ENCODE data around the gene ST8SIA6.

Gene ST8SIA6

DNA sequence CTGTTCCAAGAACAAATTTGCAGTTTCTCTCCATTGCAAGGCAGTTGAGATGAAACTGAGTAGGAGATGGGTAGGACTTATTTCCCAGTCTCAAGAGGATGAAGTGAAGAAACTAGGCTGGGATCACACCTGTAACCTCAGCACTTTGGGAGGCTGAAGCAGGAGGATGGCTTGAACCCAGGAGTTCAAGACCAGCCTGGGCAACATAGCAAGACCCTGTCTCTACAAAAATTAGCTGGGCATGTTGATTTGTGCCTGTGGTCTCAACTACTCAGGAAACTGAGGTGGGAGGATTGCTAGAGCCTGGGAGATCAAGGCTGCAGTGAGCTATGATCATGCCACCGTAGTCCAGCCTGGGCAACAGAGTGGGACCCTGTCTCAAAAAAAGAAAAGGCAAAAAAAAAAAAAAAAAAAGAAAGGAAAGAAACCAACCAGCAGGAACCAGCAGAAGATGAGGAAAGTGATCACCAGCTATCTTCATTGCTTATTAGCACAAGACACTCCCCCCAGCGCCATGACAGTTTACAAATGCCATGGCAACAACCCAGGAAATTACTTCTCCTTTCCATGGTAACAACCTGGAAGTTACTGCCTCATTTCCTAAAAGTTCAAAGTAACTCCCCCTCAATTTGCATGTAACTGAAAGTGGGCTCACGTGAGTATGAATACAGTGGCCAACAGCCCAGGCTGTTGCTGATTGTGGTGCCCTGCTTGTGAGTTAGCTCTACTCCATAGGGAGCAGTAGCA lies 18.3 kb upstream of the ST8SIA6 start:
- Mint-ChIP-seq H3K36me3 (no peaks in the 10 kb centered on the region), H3K4me3 (no peak overlapping the region), H3K9me3 (no peaks in the 10 kb centered on the region), H3K27ac (no peak overlapping the region), H3K4me1 (peaks cover 6% of the 10 kb centered on the region)
- ATAC-seq (no peak), DNase-seq (ENCODE audit: low spot score in 2 of 2) (no peak)

DNA sequence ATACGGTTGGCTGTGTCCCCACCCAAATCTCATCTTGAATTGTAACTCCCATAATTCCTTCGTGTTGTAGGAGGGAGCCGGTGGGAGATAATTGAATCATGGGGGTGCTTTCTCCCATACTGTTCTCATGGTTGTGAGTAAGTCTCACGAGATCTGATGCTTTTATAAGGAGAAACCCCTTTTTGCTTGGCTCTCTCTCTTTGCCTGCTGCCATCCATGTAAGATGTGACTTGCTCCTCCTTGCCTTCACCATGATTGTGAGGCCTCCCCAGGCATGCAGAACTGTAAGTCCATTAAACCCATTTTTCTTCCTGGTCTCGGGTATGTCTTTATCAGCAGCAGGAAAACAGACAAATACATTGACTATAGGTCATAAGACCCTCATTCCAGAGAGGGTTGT lies 15.9 kb upstream of the ST8SIA6 start:
- no peak for ATAC-seq
- Mint-ChIP-seq H3K4me1 (peaks cover 6% of the 10 kb centered on the region), H3K27ac (no peak overlapping the region), H3K9me3 (no peaks in the 10 kb centered on the region), H3K36me3 (no peaks in the 10 kb centered on the region), H3K4me3 (no peak overlapping the region)
- DNase-seq (ENCODE audit: low spot score in 2 of 2), result no peak

DNA sequence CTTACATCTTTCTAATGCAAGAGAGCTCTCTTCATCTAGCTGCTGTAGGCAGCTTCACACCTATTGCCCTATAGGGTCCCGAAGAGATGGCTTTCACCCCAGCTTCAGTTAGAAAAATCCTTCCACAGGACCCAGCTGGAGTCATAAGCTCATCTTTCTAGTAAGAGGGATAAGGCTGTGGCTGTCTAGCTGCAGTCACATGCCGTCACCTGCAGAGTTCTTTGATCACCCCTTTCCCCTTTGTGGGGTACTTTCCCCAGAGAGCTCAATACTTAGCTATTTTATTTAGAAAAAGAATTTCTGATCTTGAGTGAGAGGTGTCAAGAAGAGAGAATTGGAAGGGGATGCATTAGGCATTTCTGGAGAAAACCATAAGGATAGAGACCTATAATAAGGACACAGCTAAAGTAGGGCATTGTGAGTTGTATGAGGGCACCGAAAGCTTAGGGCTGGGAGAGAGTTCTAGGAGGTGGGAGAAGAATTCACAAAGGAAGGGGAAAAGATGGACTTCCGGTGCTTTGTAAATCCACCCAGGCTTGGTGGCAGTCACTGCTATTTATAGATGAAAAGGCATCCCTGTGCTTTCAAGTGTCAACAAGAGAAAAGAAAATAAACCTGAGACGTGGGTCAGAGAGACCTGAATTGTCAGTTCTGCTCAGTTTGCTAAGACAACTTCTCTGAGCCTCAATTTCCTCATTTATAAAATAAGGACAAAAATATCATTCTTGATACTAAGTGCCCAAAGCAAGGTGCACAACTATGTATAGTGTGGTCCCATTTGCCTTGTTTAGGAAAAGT lies 11.1 kb upstream of the ST8SIA6 start:
- H3K9me3 Mint-ChIP-seq, result no peaks in the 10 kb centered on the region
- ATAC-seq, result no peak
- no peak for DNase-seq (ENCODE audit: low spot score in 2 of 2)
- no peak overlapping the region for H3K4me3 Mint-ChIP-seq
- H3K36me3 Mint-ChIP-seq, result no peaks in the 10 kb centered on the region
- no peak overlapping the region for H3K27ac Mint-ChIP-seq
- H3K4me1 Mint-ChIP-seq, result no peaks in the 10 kb centered on the region

DNA sequence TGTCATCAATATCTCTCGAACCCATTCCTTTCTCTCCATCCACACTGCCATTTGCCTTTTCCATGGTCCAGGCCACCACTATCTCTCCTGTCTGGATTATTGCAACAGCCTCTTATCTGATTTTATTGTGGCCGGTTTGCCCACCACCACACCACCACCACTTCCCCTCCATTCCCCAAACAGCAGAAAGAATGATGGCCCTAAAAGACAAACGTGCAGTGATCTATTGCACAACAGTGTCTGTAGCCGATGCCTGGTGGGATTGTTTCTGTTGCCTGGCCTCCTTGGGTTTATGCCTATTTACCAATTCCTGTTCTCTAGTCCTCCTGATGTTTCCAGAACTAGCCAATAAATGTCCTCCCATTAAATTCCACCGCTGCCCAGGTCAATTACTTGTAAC lies 10.2 kb upstream of the ST8SIA6 start:
- H3K36me3 Mint-ChIP-seq, result no peaks in the 10 kb centered on the region
- ATAC-seq (no peak), DNase-seq (ENCODE audit: low spot score in 2 of 2) (no peak)
- no peak overlapping the region for H3K4me3 Mint-ChIP-seq
- H3K9me3 Mint-ChIP-seq, result no peaks in the 10 kb centered on the region
- H3K4me1 Mint-ChIP-seq, result no peaks in the 10 kb centered on the region
- H3K27ac Mint-ChIP-seq, result no peak overlapping the region

DNA sequence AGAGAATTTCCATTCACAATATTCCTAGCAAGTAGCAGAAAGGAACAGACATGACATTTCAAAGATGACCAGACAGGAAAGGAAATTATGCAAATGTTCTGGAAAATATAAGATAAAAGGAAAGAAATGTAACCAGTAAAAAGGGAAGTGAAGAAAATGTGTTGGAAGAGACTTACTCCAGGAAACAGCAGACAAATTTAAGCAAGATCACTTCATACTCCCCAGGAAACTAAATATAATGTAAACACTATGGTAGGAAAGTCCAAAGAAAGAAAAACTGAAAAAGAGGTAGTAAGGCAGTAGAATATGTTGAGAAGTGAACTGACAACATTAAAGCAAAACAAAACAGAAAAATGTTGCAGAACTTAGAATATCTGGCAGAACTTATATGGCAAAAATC lies 6.4 kb upstream of the ST8SIA6 start:
- Mint-ChIP-seq H3K36me3 (no peaks in the 10 kb centered on the region), H3K4me3 (no peak overlapping the region), H3K27ac (no peak overlapping the region), H3K9me3 (no peaks in the 10 kb centered on the region), H3K4me1 (no peaks in the 10 kb centered on the region)
- ATAC-seq, result no peak
- DNase-seq (ENCODE audit: low spot score in 2 of 2), result no peak

DNA sequence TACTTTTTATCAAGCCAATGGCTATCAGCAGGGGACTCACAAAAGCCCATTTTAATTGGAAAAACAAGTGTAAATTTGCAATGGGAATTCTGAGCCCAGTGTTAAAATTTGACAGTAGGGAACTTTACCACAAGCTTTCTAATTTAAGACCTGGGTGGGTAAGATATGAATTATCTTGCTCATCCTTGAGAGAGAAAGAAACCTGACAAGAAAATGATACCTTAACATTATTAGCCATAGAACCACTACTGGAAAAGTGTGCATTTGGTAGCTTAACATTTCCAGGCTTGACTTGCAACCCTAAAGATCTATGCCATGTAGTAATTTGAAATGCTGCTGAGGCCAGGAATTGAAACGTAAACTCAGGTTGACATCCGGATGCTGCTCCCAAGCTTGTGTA lies 2.7 kb upstream of the ST8SIA6 start:
- Mint-ChIP-seq H3K4me3 (no peak overlapping the region), H3K27ac (no peak overlapping the region), H3K4me1 (peaks cover 12% of the 10 kb centered on the region), H3K9me3 (no peaks in the 10 kb centered on the region), H3K36me3 (no peaks in the 10 kb centered on the region)
- ATAC-seq (no peak), DNase-seq (ENCODE audit: low spot score in 2 of 2) (no peak)

DNA sequence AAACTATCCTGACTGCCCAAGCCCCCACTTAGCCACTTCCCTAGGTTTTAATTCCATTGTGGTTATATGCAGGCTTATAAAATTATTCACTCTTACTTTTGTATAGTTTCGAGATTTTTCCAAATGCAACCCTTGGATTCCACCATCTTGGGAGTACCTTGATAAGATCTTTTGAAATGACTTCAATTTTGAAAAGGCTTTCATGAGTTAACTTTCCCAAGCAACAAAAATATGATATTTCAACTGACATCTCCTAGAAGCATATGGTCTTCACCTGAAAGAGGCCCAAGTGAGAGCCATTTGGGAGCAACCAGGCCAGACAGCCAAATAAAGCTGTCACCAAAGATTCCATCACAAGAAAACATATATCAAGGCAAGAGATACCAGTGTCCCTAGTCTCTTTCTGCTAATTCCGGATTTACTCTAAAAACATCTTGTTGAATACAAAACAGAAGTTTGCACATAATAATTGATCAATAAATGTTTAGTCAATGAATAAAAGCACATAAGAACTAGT lies 1.7 kb upstream of the ST8SIA6 start:
- Mint-ChIP-seq H3K4me3 (no peak overlapping the region), H3K36me3 (no peaks in the 10 kb centered on the region), H3K9me3 (no peaks in the 10 kb centered on the region), H3K4me1 (peaks cover 12% of the 10 kb centered on the region), H3K27ac (no peak overlapping the region)
- DNase-seq (ENCODE audit: low spot score in 2 of 2) (no peak), ATAC-seq (no peak)

DNA sequence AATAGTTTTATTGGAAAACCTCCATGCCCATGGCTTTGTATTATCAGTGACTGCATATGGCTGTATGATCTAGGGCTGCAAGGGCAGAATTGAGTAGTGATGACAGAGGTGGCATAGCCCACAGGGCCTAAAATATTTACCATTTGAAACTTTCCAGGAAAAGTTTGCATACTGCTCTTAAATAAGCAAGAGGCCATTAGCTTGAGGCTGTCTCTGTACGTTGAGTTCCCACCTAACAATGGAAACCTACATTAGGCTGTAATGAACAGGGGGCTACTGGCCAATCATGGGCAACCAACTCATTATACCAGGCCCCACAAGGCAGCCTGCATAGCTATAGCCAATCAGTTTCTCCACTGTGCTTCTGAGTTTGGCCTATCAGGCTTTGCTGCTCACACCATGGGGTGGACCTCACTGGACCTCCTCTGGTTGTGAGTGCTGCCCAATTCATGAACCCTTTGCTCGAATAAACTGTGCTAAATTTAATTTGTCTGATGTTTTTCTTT lies 673 bp upstream of the ST8SIA6 start:
- no peak for DNase-seq (ENCODE audit: low spot score in 2 of 2)
- H3K36me3 Mint-ChIP-seq, result peaks cover 2% of the 10 kb centered on the region
- ATAC-seq, result peak; percentile 12
- peak overlapping the region; percentile 79 for H3K4me3 Mint-ChIP-seq
- H3K9me3 Mint-ChIP-seq, result no peaks in the 10 kb centered on the region
- H3K4me1 Mint-ChIP-seq, result peaks cover 12% of the 10 kb centered on the region
- H3K27ac Mint-ChIP-seq, result no peak overlapping the region

DNA sequence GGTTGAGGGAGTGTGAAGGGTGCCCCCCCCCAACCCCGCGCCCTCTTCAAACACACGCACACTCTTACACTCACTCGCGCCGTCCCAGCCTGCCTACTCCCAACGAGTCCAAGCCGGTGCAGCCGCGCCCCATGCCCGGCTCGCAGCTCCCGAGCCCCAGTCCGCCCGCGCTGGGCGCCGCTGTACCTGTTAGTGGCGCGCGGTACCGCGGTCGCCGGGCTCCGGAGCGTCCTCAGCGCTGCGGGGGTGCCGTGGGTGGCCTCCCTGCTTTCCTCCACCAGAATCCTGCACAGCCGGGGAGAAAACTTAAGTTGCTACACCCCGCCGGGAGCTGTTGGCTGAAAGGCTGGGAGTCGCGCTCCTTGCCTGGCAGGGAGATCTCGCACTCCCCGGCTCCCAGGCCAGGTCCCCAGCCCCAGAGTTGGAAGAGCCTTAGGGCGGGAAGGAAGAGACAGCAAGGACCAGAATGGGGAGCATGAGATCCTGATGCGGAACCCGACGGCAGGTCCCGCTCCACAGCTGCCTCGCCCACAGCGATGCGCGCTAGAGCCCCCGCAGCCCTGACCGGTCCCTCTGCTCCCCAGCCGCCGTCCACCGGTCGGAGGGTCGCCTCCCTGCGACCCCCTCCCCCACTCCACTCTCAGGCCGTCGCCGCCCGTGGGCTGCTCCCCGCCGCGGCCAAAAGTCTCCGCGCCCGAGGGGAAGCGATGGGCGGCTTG lies 863 bp downstream of the ST8SIA6 start:
- Mint-ChIP-seq H3K27ac (peak overlapping the region; percentile 78), H3K4me1 (peaks cover 12% of the 10 kb centered on the region), H3K4me3 (peak overlapping the region; percentile 79), H3K9me3 (peaks cover 5% of the 10 kb centered on the region), H3K36me3 (peaks cover 6% of the 10 kb centered on the region)
- peak; percentile 29 to 70 for DNase-seq (ENCODE audit: low spot score in 2 of 2)
- peak; percentile 78 for ATAC-seq

DNA sequence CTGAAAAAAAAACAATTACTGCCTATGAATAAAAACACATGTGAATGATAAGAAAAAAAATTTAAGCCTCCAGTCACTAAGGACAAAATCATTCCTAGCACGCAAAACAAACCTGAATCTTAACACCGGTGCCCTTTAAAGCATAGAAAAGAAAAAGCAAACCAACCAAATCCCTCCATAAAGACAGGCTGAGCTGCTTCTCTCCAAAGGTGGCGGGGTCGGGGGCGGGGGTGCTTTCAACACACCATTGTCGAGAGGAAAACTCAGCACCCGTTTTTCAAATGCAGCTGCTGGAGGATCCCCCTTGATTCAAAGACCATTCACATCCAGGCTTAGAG lies 1.4 kb downstream of the ST8SIA6 start:
- peaks cover 5% of the 10 kb centered on the region for H3K9me3 Mint-ChIP-seq
- H3K4me3 Mint-ChIP-seq, result peak overlapping the region; percentile 79
- peaks cover 6% of the 10 kb centered on the region for H3K36me3 Mint-ChIP-seq
- peak overlapping the region; percentile 78 for H3K27ac Mint-ChIP-seq
- peaks cover 12% of the 10 kb centered on the region for H3K4me1 Mint-ChIP-seq
- DNase-seq (ENCODE audit: low spot score in 2 of 2), result no peak
- ATAC-seq, result no peak

DNA sequence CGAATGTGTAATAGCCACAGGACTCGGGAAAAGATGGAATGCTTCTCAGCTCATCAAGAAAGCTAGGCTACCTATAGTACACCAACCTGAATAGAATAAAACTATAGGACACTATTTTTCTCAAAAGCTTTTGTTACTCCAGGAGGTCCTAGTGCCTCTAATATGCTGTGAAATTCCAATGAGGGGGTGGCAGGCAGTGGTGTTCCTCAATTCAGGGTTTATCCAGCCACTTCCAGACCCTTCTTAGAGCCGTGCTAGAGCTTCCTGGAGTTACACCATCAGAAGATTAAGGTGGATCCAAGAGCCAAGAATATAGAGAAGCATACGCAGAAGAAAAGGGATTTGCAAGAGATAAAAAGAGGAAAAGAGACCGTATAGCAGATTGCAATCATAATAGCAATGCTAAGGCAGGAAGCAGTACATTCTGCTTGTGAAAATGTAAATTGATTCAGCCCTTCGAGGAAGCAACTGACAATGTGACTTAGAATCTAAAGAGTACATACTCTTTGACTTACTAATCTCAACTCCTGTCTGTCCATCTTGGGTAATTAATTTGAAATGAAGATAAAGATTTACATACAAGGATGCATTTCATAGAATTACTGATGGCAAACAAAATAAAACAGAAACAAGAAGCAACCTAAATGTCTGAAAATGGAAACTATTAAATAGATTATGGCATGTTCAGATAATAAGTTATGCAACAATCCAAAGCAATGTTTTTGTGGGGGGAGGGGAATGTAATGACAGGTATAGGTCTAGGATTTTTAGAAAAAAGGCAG lies 2.1 kb downstream of the ST8SIA6 start:
- peak overlapping the region; percentile 79 for H3K4me3 Mint-ChIP-seq
- DNase-seq (ENCODE audit: low spot score in 2 of 2) (no peak), ATAC-seq (no peak)
- H3K9me3 Mint-ChIP-seq, result peaks cover 5% of the 10 kb centered on the region
- peaks cover 12% of the 10 kb centered on the region for H3K4me1 Mint-ChIP-seq
- no peak overlapping the region for H3K27ac Mint-ChIP-seq
- H3K36me3 Mint-ChIP-seq, result peaks cover 6% of the 10 kb centered on the region

DNA sequence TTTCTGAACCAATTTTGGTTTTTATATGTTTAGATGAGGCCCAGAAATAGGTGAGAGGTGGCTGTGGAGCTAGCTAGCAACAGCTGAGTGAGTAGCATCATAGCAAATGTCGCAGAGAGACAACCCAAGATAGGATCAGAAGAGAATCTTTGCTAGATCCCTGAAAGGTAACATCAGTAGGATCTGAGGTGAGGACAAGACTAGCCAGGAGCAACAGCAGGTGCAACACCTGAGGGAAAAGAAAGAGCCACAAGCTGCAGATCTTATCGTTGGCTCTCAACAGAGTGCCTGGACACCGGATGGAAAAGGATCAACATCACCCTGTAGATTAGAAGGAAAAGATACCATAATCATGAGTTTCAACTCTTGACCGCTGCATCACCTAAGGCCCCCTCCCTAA lies 4.4 kb downstream of the ST8SIA6 start:
- Mint-ChIP-seq H3K36me3 (peaks cover 6% of the 10 kb centered on the region), H3K9me3 (peaks cover 5% of the 10 kb centered on the region), H3K4me3 (no peak overlapping the region), H3K4me1 (peaks cover 12% of the 10 kb centered on the region), H3K27ac (no peak overlapping the region)
- DNase-seq (ENCODE audit: low spot score in 2 of 2) (no peak), ATAC-seq (no peak)

DNA sequence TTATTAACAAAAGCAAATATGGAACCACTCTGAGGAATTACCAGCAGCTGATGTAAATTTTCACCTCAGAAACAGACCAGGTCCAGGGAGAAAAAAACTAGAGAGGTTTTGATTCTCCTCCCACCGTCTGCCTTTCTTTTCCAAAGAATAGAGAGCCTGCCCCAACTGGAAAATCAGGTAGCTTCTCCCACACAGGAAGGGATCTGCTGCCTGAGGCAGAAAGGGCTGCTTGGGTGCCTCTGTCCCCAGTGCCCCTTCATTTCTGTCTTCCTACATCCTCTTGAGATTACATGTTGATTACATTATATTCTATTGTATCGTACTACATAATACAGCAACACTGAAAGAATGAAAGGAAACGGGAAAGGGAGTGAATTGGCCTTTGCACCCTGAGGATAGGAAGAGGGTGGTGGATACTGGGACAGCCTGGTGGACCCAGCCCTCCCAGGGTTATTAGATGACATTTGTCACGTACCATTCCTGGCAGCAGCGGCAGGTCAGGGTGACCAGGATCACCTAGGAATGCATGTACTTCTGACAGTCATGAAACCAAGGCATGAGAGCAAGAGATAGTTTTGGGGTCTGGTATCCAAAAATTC lies 8.9 kb downstream of the ST8SIA6 start:
- DNase-seq (ENCODE audit: low spot score in 2 of 2) (no peak), ATAC-seq (no peak)
- Mint-ChIP-seq H3K9me3 (peaks cover 5% of the 10 kb centered on the region), H3K4me3 (no peak overlapping the region), H3K36me3 (peaks cover 6% of the 10 kb centered on the region), H3K27ac (peak overlapping the region; percentile 6), H3K4me1 (peaks cover 15% of the 10 kb centered on the region)

DNA sequence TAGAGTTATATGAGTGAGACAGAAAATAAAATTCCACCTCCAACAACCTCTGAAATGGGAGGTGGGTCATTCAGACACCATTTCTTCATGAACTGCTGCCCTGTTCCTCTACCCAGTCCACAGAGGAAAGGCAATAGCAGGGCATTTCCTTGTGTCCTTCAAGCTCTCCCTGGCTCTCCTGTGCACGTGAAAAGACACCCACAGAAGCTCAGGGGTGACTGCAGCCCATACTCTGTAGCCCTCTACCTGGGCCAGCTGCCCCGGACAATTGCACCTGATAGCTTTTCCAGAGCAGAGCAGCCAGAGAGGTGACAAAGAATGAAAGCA lies 10.0 kb downstream of the ST8SIA6 start:
- ATAC-seq, result no peak
- Mint-ChIP-seq H3K4me3 (peak overlapping the region; percentile 60), H3K27ac (peak overlapping the region; percentile 58), H3K36me3 (no peaks in the 10 kb centered on the region), H3K4me1 (peaks cover 15% of the 10 kb centered on the region), H3K9me3 (peaks cover 1% of the 10 kb centered on the region)
- DNase-seq (ENCODE audit: low spot score in 2 of 2), result peak in 1 of 2 donors; percentile 56
